ENCODE measurements around the gene PTPN13.
"Not testable (repeated sequence)": the region's sequence is repeated elsewhere in the genome, so short reads cannot be mapped to it uniquely, and the experiment has no call there.

PTPN13 gene

DNA sequence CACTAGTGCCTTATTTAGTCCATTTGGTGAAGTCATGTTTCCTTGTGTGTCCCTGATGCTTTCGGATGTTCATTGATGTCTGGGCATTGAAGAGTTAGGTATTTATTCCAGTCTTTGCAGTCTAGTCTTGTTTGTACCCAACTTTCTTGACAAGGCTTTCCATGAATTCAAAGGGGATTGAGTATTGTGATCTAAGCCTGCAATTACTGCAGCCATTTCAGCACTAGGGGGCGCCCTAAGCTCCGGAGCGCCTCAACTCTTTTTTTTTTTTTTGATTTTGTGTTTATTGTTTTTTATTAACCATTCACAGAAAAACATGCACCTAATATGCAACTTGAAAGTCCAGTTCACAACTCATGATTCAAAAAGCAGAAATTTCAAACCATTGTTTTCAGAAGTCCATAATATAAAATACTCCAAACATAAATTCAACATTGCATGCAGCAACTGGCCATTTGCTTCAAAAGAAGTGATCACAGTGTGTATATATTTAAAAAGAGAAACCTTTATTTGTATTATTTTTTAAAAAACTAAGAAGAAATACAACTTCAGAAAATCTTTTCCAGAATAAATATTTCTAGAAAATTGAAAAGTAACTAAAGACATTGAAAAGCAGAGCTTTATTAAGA lies 59.2 kb downstream of the PTPN13 start:
- DNase-seq = no peak

DNA sequence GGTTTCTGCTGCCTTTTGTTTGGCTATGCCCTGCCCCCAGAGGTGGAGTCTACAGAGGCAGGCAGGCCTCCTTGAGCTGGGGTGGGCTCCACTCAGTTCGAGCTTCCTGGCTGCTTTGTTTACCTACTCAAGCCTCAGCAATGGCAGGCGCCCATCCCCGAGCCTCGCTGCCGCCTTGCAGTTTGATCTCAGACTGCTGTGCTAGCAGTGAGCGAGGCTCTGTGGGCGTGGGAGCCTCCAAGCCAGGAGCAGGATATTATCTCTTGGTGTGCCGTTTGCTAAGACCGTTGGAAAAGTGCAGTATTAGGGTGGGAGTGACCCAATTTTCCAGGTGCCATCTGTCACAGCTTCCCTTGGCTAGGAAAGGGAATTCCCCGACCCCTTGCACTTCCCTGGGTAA lies 62.7 kb downstream of the PTPN13 start:
- not testable (repeated sequence) for DNase-seq

DNA sequence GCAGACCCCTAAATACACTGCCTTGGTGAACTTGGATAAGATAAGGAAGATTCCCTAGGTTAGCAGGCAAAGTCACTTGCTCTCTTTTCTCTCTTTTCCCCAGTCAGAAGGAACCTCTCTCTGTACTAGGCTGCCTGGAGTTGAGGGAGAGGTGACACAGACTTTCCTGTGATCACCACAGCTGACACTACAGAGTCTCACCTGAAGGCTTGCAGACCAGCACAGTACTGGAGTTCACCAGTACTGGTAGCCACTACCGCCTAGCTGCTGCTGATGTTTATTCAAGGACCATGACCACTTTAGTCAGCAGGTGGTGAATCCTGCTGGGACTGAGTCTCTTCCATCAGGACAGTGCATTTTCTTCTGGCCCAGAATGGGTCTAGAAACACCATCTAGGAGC lies 63.3 kb downstream of the PTPN13 start:
- no peak for DNase-seq

DNA sequence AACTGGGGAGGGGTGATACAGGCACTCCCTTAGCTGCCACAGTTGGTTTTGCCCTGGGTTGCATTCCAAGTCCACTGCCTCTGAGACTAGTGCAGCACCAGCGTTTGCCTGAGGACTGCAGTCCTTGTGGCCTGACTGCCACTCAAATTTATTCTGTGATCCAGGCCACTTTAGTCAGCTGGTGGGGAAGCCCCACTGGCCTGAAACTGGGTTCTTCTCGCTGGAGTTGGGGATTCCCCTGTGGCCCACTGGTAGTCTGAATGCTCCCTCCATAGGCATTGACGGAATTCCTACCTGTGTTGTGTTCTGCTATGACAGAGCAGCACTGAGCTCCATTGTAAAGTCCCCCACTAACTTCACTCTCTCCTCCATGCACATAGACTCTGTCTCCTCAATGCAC lies 63.8 kb downstream of the PTPN13 start:
- no peak for DNase-seq

DNA sequence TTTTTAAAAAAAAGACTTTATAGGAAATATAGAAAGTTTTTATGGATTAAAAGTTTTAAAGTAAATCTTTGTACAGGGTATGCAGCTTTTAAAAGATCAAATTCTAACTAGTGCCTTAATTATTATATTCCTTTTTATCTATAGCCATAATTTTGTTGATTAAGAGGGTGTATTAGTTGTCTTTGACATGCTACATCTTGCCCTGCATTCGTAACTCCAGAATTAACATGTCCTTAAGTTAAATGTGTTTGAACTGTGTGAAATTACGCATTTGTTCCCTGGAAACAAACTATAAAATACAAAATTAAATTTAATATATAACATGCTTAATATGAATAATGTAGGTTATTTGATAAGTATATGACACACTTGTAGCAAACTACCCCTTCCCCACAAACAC lies 66.3 kb downstream of the PTPN13 start:
- no peak for DNase-seq

GRCh38 chr4:86661006-86661405 lies 66.9 kb downstream of the PTPN13 start:
- no peak for DNase-seq

DNA sequence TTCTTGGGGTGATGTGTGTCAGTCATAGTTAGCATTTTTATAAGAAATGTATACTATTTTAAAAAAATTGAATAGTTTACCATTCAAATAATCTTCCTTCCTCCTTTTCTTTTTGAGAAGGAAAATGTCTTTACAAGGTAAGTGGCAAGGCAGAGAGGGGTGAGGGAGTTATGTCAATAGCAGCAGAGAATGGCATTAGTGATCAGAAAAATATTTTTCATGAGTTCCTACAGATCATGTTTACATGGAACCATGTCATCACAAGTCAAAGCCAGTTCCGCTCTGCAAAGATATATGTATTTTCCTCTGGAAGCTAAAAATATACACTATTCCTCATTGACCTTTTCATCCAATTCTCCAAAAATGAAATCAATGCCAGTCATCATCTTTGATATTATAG lies 67.3 kb downstream of the PTPN13 start:
- no peak for DNase-seq

GRCh38 chr4:86664959-86665358 lies 70.8 kb downstream of the PTPN13 start:
- DNase-seq = no peak

DNA sequence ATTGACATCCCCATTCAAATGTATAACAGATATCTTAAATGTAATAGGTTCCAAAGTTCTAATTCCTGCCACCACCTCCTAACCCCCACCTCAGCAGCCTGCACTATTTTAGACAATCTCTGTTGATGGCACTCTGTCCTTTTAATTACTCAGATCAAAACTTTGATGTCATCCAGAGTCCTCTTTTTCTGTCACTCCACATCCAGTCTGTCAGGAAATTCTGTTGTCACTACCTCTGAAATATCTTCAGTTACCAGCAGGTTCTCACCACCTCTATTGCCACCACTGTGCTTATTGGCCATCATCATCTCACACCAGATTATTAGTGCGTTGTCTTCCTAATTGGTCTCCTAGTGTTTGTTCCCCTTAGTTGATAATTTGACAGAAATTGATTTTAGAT lies 76.2 kb downstream of the PTPN13 start:
- no peak for DNase-seq

DNA sequence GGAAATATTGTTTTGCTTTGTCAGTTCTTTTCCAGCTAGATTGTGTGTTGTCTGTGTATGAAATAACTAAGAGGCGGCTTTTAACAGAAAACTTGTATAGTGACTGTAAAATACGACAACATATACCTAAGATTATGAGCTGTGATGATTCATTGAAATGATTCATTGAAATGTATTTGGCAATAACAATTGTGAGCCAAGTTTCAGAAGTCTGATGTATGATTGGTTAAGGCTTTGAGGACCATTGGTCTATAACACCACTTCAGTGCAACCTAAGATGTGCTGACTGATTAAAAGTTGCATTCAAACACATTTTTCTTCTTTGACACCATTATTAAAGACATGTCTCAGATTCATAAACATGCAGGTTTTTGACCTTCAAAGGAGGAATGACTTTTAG lies 76.6 kb downstream of the PTPN13 start:
- DNase-seq = no peak

DNA sequence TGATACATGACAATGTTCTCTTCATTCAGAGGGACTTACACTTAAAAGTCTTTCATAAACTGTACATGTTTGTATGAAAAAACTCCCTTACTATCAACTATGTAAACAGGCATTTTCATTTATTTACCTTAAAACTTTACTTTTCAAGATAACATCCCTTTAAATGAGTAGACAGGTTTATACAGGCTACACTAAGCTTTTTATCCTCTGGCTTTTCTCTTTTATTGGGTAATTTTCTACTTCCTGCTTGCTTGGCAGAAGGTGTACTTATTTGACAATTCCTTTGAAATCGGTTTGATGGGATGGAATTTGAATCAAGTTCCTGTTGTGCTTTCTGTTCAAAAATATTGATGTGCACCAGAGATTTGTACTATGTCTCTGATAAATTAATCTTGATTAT lies 81.4 kb downstream of the PTPN13 start:
- DNase-seq = no peak

GRCh38 chr4:86678796-86679195 lies 84.7 kb downstream of the PTPN13 start:
- no peak for DNase-seq

DNA sequence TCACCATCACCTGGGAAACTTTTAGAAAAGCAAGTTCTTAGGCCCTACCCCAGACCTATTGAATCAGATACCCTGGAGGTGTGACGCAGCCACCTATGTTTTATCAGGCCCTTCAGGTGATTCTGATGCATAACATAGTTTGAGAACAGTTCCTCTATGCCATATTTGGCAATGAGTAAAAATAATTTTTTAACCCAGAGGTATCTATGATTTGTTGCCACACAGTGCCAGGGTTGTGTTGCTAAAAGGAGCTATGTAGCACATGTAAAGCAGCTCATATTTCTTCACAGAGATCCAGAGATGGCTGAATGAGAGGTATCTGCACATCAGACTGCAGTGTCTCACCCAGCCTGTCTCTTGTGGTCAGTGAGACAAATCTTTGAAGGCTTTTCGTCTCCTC lies 85.3 kb downstream of the PTPN13 start:
- no peak for DNase-seq

DNA sequence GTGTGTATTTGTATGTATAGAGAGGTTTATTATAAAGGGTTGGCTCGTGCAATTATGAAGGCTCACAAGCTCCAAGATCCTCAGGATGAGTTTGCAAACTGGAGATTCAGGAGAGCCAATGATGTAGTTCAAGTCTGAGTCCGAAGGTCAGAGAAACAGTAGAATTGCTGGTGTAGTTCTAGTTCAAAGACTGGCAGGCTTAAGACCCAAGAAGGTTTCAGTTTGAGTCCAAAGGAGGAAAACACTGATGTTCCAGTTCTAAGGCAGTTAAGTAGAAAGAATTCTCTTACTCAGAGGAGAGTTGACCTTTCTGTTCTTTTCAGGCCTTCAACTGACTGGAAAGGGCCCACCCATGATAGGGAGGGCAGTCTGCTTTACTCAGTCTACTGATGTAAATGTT lies 89.1 kb downstream of the PTPN13 start:
- no peak for DNase-seq

GRCh38 chr4:86683983-86684382 lies 89.9 kb downstream of the PTPN13 start:
- no peak for DNase-seq

GRCh38 chr4:86685401-86685800 lies 91.3 kb downstream of the PTPN13 start:
- no peak for DNase-seq

GRCh38 chr4:86686741-86687140 lies 92.6 kb downstream of the PTPN13 start:
- DNase-seq = no peak

- no peak for DNase-seq
Measured at GRCh38 chr4:86688026-86688425, 93.9 kb downstream of the PTPN13 start.

- DNase-seq = no peak
Measured at GRCh38 chr4:86704601-86705000, 110.5 kb downstream of the PTPN13 start.

- DNase-seq = no peak
Measured at GRCh38 chr4:86706923-86707597, 112.9 kb downstream of the PTPN13 start.

DNA sequence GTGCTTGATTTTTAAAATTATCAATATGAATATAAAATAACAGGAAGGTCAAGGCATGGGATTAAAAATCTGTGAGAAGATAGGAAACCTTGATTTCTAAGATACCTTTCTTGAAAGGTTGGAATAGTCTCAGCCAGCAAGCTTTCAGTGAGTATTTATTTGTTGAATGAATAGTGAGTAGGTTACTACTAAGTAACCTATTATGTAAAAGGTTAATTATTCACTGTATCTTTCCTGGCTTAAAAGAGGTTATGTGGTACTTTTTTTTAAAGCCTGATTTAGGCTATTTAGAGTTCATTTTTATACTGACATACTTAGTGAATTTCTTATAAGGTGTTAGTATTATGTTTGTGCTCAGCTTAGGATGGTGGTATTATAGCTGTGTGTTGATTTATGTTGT lies 123.5 kb downstream of the PTPN13 start:
- no peak for DNase-seq

GRCh38 chr4:86718152-86718551 lies 124.0 kb downstream of the PTPN13 start:
- DNase-seq = no peak

DNA sequence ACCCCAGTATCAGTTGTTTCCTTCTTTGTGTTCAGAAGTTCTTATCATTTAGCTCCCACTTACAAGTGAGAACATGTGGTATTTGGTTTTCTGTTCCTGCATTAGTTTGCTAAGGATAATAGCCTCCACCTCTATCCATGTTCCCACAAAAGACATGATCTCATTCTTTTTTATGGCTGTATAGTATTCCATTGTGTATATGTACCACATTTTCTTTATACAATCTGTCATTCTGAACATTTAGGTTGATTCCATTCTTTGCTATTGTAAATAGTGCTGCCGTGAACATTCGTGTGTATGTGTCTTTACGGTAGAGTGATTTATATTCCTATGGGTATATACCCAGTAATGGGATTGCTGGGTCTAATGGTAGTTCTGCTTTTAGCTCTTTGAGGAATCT lies 125.0 kb downstream of the PTPN13 start:
- not testable (repeated sequence) for DNase-seq

DNA sequence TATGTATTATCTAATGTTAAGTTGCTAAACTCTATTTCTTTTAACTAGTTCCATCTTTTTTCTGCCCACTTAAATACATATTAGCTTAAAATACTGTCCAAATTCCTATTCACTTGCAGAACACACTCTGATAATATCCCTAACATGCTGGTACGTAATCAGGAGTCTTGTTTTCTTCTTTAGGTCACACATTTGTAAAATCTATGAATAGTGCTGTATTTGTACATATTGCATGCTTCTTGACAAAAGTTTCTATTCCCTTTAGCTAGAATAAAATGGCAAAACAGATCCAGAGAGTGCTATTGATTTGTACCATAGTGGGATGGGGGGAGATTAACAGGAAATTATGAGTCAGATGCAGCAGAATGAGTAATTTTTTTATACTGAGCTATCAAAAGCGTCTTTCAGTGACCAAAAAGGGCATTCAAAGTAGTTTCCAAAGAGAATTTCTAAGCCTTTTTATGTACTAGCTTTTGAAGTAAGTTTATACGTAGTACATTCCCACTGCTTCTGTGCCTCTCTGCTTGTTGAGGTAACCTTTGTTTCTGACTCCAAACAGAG lies 126.5 kb downstream of the PTPN13 start:
- DNase-seq = no peak

DNA sequence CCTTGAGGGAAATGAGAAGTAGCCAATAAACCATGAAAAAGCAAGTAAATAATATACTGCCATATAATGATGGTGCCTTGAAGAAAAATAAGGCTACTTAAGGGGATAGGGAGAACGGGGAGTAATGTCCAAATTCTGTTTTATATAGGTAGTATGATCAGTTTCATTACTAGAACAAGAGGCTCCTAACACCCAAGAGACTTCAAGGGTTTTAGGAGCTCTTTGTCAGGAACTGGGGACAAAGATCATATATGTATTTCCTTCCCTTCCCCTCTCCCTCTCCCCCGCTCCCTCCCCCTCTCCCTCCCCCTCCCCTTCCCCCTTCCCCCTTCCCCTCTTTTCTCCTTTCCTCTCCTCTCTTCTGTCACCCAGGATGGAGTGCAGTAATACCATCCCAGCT lies 127.3 kb downstream of the PTPN13 start:
- no peak for DNase-seq
